Measurements from ENCODE around the gene PNPLA2. TPM values are rescaled to one million over a fixed set of nuclear protein-coding genes. Genes with fewer than 3 reads are reported as not detected.

Gene PNPLA2
- total and polyA plus RNA-seq, 2 donors from 2014 or later: 67.9 to 173 TPM

DNA sequence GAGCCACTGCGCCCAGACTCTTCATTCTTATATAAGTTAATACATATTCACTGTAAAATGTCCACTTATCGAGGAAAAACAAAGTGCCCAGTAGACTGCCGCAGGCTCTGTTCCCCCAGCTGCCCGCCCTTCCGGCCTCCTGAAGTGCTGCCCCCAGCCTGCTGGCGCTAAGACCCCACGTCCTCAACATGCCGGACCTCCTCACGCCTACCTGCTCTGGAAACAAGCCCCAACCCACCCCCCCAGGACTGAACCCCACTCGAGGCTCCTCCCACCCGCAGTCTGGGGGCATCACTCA is 42.5 kb upstream of the PNPLA2 start:
- intact Hi-C loops (cut with DNase I): no loop called here
- TF ChIP-seq, protein P1, sequence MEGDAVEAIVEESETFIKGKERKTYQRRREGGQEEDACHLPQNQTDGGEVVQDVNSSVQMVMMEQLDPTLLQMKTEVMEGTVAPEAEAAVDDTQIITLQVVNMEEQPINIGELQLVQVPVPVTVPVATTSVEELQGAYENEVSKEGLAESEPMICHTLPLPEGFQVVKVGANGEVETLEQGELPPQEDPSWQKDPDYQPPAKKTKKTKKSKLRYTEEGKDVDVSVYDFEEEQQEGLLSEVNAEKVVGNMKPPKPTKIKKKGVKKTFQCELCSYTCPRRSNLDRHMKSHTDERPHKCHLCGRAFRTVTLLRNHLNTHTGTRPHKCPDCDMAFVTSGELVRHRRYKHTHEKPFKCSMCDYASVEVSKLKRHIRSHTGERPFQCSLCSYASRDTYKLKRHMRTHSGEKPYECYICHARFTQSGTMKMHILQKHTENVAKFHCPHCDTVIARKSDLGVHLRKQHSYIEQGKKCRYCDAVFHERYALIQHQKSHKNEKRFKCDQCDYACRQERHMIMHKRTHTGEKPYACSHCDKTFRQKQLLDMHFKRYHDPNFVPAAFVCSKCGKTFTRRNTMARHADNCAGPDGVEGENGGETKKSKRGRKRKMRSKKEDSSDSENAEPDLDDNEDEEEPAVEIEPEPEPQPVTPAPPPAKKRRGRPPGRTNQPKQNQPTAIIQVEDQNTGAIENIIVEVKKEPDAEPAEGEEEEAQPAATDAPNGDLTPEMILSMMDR (IDR thresholded peaks at IDR 0.05; ENCODE audit: borderline replicate concordance, extremely low read depth, insufficient read depth): no peak
- DNase-seq: peak in 1 of 5 donors; percentile 68
- Histone ChIP-seq H3K36me3 (ENCODE audit: control insufficient read depth in 2 of 3, insufficient read depth in 3 of 3, low read length in 3 of 3) (no peaks in the 10 kb centered on the region), H3K4me3 (ENCODE audit: low read length in 3 of 3) (peak overlapping the region; percentile 44 to 71 (median 59)), H3K27me3 (ENCODE audit: control insufficient read depth, insufficient read depth, low read length) (no peaks in the 10 kb centered on the region), H3K4me1 (ENCODE audit: control insufficient read depth in 2 of 3, insufficient read depth in 2 of 3, low read depth in 1 of 3, low read length in 3 of 3) (peaks cover 0 to 16% (median 0%) of the 10 kb centered on the region in 3 donors), H3K9ac (ENCODE audit: low read length in 3 of 3) (peak overlapping the region in 2 of 3 donors; percentile 24 to 86), H3K9me3 (ENCODE audit: control insufficient read depth in 2 of 3, insufficient read depth in 1 of 3, low read length in 3 of 3) (no peaks in the 10 kb centered on the region), H3K27ac (ENCODE audit: low read depth in 2 of 2, low read length in 2 of 2) (no peak overlapping the region)
- FAIRE-seq: no peak

DNA sequence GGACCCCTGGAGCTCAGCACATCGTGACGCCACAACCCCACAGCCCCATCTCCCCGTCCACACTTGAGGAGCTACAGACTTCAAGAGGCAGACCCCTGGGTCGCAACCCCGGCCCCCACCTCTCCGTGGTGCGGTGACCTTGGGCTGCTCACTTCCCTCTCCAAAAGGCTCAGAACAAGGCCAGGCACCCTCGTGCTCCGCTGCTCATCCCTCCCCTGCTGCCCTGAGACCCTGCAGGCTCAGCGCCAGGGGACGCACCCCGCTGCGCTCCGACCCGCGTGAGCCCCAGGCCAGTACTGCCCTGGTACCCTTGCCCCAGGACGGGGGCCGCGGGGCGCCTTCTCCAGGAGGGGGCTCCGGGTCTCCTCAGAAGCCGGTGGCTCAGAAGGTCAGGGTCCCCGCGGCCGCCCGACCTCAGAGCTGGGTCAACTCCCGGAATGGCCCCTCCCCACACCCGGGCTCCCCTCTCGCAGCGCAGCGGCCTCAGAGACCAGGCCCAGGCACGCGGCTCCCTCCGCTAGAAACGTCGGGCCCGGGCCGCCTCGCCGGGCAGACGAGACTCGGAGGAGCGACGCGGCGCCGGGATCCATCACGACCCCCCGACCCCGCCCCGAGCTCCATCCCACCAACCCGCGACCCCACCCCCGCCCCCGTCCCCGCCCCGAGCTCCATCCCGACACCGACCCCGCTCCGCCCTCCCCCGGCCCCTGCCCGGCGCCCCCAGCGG is 42.0 kb upstream of the PNPLA2 start:
- DNase-seq (peak; percentile 46 to 81 (median 58)), FAIRE-seq (no peak)
- Histone ChIP-seq H3K9ac (ENCODE audit: low read length in 3 of 3) (peak overlapping the region in 2 of 3 donors; percentile 82 to 86), H3K27me3 (ENCODE audit: control insufficient read depth, insufficient read depth, low read length) (no peaks in the 10 kb centered on the region), H3K27ac (ENCODE audit: low read depth in 2 of 2, low read length in 2 of 2) (no peak overlapping the region), H3K9me3 (ENCODE audit: control insufficient read depth in 2 of 3, insufficient read depth in 1 of 3, low read length in 3 of 3) (no peaks in the 10 kb centered on the region), H3K36me3 (ENCODE audit: control insufficient read depth in 2 of 3, insufficient read depth in 3 of 3, low read length in 3 of 3) (no peaks in the 10 kb centered on the region), H3K4me3 (ENCODE audit: low read length in 3 of 3) (peak overlapping the region; percentile 44 to 71 (median 59)), H3K4me1 (ENCODE audit: control insufficient read depth in 2 of 3, insufficient read depth in 2 of 3, low read depth in 1 of 3, low read length in 3 of 3) (peaks cover 0 to 16% (median 0%) of the 10 kb centered on the region in 3 donors)
- intact Hi-C loops (cut with DNase I): no loop called here
- TF ChIP-seq, protein P1 (IDR thresholded peaks at IDR 0.05; ENCODE audit: borderline replicate concordance, extremely low read depth, insufficient read depth): no peak

DNA sequence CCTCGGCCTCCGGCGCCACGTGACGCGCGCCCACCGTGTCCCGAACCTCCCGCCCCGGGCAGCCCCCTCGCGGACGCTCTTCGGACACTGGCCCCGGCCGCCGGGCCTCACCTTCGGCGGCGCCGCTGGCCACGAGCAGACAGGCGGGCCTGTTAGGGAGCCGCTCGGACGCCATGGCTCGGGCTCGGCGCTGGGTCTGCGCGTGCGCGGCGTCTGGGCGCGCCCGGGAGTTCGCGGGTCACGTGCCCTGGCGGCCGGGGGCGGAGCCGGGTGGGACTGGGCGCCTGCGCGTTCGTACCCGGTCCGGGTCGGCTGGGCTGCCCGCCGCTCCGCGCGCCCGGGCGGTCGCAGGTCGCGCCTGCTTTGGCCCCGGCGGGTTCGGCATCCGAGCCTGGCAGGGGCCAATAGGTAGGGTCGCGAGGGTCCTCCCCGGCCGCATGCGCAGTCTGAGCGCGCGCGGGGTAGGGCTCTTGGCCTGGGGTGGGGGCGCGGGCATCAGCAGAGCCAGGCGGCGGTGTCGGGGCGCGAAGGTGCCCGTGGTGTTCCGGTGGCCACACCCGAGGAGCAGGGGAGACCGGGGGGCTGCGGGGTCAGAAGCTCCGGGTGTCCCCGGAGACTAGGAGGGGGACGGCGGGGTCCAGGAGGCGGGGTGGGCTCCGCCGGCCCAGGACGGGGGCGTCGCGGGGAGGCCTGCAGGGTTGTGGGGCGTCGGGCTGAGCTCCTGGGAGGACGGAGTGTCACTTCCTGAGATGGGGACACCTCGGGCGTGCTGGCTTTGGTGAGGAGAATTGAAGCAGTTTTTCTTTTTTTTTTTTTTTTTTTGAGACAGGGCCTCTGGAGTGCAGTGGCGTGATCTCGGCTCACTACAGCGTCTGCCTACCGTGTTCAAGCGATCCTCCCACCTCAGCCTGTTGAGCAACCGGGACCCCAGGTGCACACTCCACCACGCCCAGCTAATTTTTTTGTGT is 41.1 kb upstream of the PNPLA2 start, which contains the start of gene GATD1:
Gene GATD1 (minus strand): TSS at position 200 of the 968 bp plus-strand sequence. CDS start 25 bp downstream, at position 175.
- Histone ChIP-seq H3K4me3 (ENCODE audit: low read length in 3 of 3) (peak within 1 kb of the TSS; percentile 44 to 71 (median 59)), H3K36me3 (ENCODE audit: control insufficient read depth in 2 of 3, insufficient read depth in 3 of 3, low read length in 3 of 3) (no peaks in the 10 kb centered on the region), H3K4me1 (ENCODE audit: control insufficient read depth in 2 of 3, insufficient read depth in 2 of 3, low read depth in 1 of 3, low read length in 3 of 3) (peaks cover 0 to 16% (median 0%) of the 10 kb centered on the region in 3 donors), H3K9me3 (ENCODE audit: control insufficient read depth in 2 of 3, insufficient read depth in 1 of 3, low read length in 3 of 3) (no peaks in the 10 kb centered on the region), H3K9ac (ENCODE audit: low read length in 3 of 3) (peak within 1 kb of the TSS; percentile 26 to 86 (median 82)), H3K27me3 (ENCODE audit: control insufficient read depth, insufficient read depth, low read length) (no peaks in the 10 kb centered on the region), H3K27ac (ENCODE audit: low read depth in 2 of 2, low read length in 2 of 2) (peak within 1 kb of the TSS; percentile 43 to 65)
- FAIRE-seq (no peak), DNase-seq (peak; percentile 92 to 97 (median 95))
- TF ChIP-seq, protein P1 (IDR thresholded peaks at IDR 0.05; ENCODE audit: borderline replicate concordance, extremely low read depth, insufficient read depth): no peak
- intact Hi-C loops (cut with DNase I): no loop called here

All from kidney (tissue), 14 donors.